ENCODE results near the gene SLC4A1AP.
A peak's percentile ranks its signal among the peaks of the same experiment; 100 is the strongest.

SLC4A1AP gene

DNA sequence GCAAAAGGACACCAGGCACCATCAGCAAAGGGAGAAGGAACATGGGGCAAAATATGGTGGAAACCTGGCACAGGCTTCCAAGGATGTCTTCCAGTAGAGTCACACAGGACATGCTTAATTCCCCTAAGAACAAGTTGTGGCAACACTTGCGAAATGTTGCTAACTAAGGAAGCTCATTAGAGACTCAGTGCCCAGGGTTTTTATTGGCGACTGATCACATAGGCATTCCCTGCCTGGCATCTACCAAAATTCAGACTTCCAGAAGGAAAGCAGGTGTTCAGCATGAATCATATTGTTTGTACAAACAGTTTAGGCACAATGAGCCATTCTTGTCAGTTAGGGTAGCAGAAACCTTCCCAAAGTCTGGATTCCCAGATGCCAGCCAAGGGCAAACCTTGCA lies 25.7 kb downstream of the SLC4A1AP start:
- DNase-seq (ENCODE audit: extremely low spot score, insufficient read length, low read depth), result no peak
- FAIRE-seq, result no peak

DNA sequence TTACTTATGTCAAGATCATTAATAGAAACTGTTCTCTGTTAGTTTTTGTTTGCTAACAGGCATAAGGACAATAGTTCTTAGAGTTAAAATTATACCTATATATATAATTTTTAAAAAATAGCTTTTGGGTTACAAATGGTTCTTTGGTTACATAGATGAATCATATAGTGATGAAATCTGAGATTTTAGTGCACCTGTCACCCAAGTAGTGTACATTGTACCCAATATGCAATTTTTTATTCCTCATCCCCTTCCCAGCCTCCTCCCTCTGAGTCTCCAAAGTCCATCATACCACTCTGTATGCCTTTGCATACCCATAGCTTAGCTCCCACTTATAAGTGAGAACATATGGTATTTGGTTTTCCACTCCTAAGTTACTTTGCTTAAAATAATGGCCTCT lies 26.4 kb downstream of the SLC4A1AP start:
- DNase-seq (ENCODE audit: extremely low spot score, insufficient read length, low read depth), result no peak
- FAIRE-seq, result no peak

DNA sequence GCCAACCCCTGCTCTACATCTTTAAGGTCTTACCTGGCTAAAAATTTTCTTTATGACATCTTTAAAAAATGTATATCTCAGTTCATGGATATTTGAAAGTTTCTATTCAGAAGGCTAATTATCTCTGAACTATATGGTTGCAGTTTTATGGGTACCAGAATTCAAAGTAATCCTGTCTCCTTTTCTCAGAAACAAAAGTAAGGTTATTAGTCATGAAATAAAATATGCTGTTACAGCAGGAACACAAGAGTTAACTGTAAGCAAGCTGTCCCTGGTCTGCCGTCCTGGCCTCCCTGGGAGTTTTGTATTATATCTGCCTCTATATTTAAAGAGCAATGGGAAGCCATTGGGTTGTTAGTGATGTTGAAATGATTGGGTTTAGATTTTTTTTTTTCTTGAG lies 34.0 kb downstream of the SLC4A1AP start:
- DNase-seq (ENCODE audit: extremely low spot score, insufficient read length, low read depth), result no peak

DNA sequence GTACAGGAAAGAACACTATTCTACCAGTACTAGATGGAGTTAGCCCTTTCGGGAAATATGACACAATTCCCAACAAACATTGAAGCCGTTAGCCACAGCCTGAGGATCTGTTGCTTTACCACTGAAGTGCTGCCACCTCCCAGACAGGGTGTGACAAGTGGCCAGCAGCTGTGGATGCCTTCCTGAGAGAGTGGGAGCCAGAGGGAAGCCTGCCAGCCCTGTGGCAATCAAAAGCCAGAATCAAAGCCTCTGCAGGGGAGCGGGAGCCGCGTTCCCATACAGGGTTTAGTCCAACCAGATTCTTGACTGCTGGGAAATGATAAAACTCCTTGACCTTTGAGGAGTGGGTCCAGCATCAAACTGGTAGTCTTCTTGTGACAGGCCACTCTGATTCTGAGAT lies 38.0 kb downstream of the SLC4A1AP start:
- FAIRE-seq (no peak), DNase-seq (ENCODE audit: extremely low spot score, insufficient read length, low read depth) (no peak)

More for the DNA sequence above, 34.0 kb downstream of the SLC4A1AP start:
- no peak for FAIRE-seq

DNA sequence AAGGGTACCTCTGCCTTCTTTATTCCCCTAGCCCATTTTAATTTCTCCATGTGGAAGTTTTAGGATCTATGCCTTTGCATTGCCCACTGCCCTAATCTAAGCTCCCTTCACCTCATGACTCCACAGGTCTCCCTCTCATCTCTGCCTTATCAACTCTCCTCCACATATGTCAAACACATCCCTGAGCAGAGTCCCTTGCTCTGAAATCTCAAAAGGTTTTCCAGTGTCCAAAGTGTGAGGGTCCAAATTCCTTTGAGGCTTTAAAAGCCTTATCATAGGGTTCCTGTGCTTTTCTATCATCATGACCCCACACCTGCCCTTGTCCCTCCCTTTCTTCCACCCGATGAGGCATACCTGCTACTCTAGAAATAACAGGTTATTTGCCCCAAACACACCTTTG lies 38.6 kb downstream of the SLC4A1AP start:
- FAIRE-seq (no peak), DNase-seq (ENCODE audit: extremely low spot score, insufficient read length, low read depth) (no peak)

DNA sequence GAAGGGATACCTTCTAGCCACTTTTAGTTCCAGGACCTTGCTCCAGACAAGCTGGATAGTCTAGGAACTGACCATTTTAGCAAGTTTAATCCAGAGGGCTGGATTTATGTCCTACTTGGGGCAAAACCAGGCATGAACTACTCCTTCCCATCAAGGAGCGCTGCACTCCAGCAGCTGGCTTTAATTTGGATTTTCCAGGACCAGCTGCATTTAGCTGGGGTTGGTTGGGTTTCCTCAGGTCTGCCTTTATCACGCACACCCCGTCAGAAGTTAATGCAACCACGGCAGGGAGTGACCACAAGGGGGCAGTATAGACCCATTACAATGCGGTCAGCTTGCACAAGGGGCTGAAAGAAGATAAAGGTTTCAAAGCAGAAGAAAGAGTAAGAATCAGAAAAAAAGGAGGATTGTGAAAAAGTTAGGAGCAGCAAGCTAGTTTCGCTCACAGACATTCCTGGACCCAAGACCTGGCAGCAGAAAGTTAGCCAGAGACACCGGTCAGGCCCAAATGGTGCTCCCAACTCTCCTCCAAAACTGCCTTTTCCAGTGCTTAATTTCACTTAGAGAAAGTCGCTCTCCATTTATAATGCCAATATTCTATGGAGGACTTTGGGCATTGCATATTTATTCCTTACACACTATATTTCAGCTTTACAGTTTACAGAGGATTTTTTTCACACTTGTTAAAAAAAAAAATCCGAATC lies 40.1 kb downstream of the SLC4A1AP start:
- peak; percentile 80 for FAIRE-seq
- DNase-seq (ENCODE audit: extremely low spot score, insufficient read length, low read depth), result peak; percentile 68

DNA sequence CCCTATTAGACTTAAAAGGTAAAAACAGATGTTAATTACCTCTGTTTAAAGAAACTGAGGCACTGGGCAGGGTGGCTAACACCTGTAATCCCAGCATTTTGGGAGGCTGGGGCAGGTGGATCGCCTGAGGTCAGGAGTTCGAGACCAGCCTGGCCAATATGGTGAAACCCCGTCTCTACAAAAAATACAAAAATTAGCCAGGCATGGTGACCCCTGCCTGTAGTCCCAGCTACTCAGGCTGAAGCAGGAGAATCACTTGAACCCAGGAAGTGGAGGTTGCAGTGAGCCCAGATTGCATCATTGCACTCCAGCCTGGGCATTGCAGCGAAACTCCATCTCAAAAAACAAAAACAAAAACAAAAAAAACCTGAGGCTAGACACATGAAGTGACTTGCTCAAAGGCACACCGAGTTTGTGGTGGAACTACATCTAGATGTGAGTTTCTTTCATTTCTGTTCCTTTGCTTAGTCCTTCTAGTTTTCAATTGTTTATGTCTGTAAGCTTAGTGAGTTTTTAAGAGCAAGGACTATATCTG lies 40.7 kb downstream of the SLC4A1AP start:
- DNase-seq (ENCODE audit: extremely low spot score, insufficient read length, low read depth) (no peak), FAIRE-seq (no peak)

DNA sequence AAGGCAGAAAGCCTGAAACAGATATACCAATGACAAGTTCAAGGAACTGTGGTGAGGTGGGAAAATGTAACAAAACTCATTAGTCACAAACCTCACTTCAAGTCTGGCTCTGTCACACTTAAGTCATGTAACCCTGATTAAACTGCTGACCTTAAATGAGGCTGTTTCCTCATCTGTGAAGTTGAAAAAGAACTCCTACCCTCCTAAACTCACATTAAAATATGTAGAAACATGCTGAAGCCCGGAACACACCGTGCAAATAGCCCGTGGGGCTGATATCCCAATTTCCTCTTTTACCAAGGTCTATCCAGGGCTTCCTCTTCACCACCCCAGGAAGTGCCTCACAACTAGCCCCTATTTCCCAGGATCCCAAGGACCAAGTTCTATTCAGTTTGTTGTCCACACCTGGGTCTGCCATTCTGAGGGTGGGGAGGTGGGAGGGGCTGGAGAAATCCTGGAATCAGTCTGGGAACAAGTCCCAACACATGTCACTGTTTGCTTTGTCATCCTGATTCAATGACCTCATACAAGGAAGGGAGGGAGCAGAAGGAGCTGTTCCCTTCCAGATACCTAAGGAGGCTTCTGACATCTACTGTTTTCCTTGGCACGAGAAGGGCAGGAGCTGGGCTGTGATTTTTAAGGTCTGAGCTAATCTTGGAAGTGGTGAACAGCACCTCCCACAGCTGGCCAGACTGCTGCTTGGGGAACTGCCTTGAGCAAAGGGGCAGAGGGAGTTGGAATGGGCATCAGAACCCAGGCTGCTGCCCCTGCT lies 42.3 kb downstream of the SLC4A1AP start:
- no peak for FAIRE-seq
- DNase-seq (ENCODE audit: extremely low spot score, insufficient read length, low read depth), result no peak

DNA sequence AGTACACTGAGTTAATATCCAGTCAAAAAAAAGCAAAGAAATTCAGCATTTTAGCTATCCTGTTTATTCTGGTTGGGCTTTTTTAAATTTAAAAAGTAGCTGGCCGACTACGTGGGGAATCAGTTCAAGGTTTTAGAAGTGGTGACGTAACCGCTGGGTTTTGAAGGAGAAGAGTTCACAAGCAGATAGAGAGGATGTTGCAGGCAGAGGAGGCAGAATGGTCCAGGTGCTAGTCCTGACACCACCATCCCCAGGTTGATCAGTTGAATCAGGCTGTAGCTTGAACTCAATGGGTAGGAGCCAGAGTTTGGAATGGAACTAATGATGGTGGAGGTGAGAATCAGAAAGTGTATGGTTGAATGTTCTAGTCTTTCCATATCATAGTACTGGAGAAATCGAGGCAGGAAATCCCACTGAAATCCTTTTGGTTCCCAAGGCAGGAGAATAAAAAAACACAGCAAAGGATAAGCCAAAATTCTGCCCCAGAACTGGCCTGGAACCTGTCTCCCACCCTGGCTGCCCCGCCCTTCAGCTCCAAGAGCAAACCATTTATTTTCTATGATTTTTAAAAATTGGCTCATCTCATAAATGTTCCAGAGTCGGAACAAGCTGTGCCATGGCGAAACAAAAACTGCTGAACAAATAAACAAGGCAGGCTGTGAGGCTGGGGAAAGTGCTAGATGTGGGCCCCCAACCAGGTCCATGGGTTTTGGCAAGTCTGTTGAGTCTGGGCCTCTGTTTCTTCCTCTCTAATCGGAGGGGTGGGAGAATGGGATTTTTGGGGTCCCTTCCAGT lies 44.0 kb downstream of the SLC4A1AP start:
- no peak for FAIRE-seq
- DNase-seq (ENCODE audit: extremely low spot score, insufficient read length, low read depth), result no peak

DNA sequence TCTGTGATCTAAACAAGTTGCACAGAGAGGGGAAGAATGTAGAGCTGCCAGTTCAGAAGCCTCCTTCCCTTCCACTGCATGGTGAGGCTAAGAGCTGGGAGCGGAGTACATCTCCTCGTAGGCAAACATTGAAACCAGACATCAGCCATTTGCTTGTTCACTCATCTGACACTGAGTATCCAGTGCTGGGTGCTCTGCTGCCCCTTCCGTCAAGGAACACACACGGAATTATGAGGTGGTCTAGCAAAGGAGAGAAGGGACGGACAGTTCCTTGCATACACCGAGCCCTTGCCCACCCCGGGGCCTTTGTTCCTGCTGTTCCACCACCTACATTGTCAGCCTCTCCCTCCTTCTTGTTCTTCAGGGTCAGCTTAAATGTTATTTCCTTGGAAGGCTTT lies 44.6 kb downstream of the SLC4A1AP start:
- no peak for FAIRE-seq

DNA sequence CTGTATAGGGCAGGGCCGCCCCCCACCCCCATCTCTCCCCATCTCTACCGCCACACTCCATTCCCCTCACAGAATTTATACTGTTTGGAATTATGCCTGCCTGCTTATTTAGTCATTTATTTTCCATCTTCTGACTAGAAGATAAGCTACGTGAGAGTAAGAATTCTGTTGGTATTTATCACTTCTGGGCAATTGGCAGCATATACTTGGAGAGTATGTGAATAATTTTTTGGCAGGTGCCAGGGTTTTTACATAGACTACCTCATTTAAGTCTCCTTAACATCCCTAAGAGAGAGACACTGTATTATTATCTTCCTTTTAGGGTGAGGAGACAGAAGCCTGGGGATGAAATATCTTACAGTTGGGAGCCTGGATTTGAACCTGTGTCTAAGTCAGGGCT lies 45.0 kb downstream of the SLC4A1AP start:
- DNase-seq (ENCODE audit: extremely low spot score, insufficient read length, low read depth) (no peak), FAIRE-seq (no peak)

More for the DNA sequence above, 44.6 kb downstream of the SLC4A1AP start:
- no peak for DNase-seq (ENCODE audit: extremely low spot score, insufficient read length, low read depth)

DNA sequence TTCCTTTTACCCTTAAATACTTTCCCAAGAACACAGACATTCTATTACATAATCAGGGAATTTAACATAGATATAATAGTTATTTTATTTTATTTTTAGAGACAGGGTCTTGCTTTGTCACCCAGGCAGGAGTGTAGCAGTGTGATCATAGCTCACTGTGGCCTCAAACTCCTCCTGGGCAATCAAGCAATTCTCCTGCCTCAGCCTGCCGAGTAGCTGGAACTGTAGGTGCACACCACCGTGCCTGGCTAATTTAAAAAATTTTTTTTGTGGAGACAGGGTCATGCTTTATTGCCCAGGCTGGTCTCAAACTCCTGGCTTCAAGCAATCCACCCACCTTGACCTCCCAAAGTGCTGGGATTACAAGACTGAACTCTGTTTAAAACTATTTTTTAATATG lies 45.6 kb downstream of the SLC4A1AP start:
- no peak for FAIRE-seq

DNA sequence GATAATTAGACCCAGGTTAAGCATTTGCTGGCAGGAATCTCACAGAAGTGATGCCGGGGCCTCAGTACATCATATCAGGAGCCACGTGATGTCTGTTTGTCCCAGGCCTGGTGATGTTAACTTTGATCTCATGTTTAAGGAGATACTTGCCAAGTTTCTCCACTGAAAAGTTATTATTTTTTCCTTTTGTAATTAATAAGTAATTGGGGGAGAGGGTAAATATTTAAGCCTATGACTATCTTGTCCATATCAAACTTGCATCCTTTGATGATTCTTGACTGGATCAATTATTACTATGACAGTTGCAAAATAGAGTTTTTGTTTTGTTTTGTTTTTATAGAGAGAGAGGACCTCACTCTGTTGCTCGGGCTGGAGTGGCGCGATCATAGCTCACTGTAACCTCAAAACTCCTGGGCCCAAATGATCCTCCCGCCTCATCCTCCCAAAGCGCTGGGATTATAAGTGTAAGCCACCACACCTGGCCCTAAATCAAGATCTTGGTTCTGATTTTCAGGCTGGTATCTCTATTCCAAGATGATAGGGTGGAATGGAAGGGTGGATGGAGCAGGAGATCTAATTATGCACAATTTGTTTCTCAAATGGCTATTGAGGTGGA lies 46.4 kb downstream of the SLC4A1AP start:
- DNase-seq (ENCODE audit: extremely low spot score, insufficient read length, low read depth) (no peak), FAIRE-seq (no peak)

More for the DNA sequence above, 45.6 kb downstream of the SLC4A1AP start:
- DNase-seq (ENCODE audit: extremely low spot score, insufficient read length, low read depth), result no peak

DNA sequence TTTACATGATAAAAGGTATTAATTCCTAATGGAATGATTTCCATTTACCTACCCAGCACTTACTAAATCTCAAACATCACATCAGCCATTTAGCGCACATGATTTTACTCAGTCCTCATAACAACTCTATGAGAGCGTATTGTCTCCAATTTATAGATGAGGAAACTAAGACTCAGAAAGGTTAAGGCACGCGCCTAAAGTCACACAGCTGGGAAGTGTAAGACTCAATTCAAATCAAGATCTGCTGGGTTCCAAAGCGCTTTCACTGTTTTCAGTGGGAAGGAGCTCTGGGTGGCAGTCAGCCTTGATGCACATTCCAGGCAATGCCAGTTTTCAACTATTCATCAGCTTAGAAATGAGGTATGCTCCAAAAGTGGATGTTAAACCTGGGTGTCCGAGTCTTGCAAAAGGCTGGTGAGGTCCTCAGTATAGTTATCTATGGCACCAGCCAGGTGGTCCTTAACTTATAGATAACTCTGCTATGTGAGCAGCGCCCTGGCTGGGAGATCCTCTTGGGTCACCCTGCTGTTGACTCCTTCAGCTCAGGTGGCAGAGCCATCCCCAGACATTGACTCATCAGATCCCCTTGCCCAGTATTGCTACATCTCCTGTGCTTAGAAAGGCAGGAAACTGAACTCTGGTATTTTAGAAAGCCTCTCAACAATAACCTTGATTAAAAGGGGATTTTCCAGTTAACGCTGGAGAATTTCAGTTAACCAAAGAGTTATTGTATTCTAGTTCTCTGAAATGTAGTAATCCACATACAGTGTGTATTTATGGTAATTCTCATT lies 47.1 kb downstream of the SLC4A1AP start:
- FAIRE-seq (no peak), DNase-seq (ENCODE audit: extremely low spot score, insufficient read length, low read depth) (no peak)

DNA sequence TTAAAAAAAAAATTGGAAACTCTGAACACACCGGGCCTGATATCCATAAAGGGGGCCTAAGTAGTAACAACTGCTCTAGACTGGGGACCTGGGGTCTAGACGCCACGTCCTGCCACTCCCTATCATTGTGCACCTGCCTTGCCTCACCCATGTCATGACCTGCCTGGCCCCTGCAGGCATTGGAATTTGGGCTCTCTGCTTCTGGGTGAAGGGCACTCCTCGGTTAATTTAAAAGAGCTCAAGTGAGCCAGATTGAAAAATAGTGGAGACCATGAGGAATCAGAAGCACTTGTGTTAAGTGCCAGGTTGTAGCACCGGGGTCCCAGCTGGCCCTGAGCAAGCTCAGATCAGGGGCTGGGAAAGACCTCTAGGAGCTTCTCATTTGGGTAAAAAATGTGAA lies 48.1 kb downstream of the SLC4A1AP start:
- DNase-seq (ENCODE audit: extremely low spot score, insufficient read length, low read depth), result no peak
- FAIRE-seq, result no peak

DNA sequence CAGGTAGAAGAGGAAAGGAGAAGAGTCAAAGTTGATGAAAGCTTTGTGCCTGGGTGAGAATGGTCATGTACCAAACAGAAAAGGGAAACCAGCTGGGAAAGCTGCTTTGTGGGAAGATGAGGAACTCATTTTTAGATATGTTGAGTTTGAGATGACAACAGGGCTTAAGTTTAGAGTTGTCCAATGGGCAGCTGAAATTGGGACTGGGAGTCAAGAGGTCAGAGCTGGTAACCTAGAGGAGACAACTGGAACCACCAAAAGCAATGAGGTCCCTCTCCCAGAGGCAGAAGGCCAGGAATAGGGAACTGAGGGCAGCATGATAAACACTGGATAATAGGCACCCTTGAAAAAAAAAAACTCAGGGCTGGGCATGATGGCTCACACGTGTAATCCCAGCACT lies 48.8 kb downstream of the SLC4A1AP start:
- no peak for FAIRE-seq
- DNase-seq (ENCODE audit: extremely low spot score, insufficient read length, low read depth), result no peak

DNA sequence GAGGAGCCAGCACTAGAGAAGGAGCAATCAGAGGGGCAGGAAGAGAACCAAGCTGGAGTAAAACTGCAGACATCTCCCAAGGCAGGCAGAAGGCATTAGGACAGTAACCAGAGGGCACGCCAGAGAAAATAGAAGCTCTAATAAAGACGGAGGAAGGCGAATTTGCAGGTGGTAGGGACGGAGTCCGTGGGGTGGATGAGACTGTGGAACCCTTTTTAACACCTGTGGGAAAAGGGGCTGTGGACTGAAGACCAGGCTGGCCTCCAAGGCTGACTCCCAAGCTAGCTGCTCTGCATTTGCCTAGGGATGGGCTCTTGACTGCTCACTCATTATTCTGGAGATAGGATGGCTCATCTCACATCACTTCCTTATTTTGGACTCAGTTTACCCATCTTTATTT lies 49.5 kb downstream of the SLC4A1AP start:
- FAIRE-seq, result no peak
- no peak for DNase-seq (ENCODE audit: extremely low spot score, insufficient read length, low read depth)

DNA sequence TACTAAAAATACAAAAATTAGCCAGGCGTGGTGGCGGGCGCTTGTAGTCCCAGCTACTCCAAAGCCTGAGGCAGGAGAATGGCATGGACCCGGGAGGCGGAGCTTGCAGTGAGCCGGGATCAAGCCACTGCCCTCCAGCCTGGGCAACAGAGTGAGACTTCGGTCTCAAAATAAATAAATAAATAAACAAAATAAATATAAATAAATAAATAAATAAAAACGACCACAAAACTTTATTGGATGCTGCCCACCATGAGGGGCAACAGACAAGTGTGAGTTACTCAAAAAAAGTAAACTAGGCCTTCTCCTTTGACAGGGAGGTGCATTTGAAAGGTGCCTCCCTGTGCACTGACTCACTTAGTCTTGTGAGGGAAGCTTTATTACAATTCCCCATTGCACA lies 50.4 kb downstream of the SLC4A1AP start:
- DNase-seq (ENCODE audit: extremely low spot score, insufficient read length, low read depth) (no peak), FAIRE-seq (no peak)

DNA sequence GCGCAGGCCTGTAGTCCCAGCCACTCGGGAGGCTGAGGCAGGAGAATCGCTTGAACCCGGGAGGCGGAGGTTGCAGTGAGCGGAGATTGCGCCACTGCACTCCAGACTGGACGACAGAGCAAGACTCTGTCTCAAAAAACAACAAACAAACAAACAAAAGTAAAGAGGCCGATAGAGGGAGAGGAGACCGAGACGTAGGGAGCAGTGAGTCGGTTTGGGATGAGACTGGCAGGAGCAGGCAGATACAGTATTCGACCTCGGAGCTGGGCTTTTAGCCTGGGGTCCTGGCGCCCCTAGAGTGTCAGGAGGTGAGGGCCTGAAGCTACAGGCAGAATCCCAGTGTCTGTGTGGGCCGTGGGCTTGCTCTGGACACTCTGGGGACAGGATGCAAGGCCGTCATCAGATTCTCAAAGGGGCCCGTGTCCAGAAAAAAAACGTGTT lies 51.2 kb downstream of the SLC4A1AP start:
- FAIRE-seq, result no peak
- no peak for DNase-seq (ENCODE audit: extremely low spot score, insufficient read length, low read depth)
